Endothelial cell of umbilical vein (primary cell): ENCODE measurements around the gene IP6K3. TPM values are rescaled to one million over a fixed set of nuclear protein-coding genes. Genes with fewer than 3 reads are reported as not detected.

ENCODE experiments used
- BruUV-seq: library from RNA; stranded (reverse); fragments of 400-500 nt; replicated peaks from 2 replicates; lab custom pipeline; 2021; lab: Mats Ljungman, UMichigan
- CTCF ChIA-PET: fragments of 300-600, 350-600 bp; sonication (Branson Sonifier 250); formaldehyde crosslinking; loops from one replicate; lab custom pipeline; 2021; ENCODE audit warnings: antibody characterized with exemption, inconsistent platforms; lab: Charles Lee
- POLR2A ChIA-PET: fragments of 300-600, 350-600 bp; sonication (Branson Sonifier 250); formaldehyde crosslinking; loops from one replicate; lab custom pipeline; 2021; ENCODE audit warnings: antibody characterized with exemption, inconsistent platforms; lab: Charles Lee
- DNase-seq: peaks from one replicate; pipeline ENCODE4 v3.0.0-alpha.2; 2011; ENCODE audit warnings: low read depth, low spot score
- FAIRE-seq: peaks from 2 replicates; lab custom pipeline; 2011; peaks lifted over from hg19 to GRCh38; lab: Jason Lieb, UNC
- H2AFZ ChIP-seq: 2 replicates; pipeline ENCODE4 v1.6.0; 2012; ENCODE audit warnings: low read depth, low read length, control low read depth, inconsistent platforms
- H3K27ac ChIP-seq: 2 replicates; pipeline ENCODE4 v1.5.1; 2011; ENCODE audit warnings: low read depth, mild to moderate bottlenecking, control low read depth, low read length, moderate library complexity; ENCODE audit not compliant: insufficient read depth
- H3K27me3 ChIP-seq, 2 experiments: 2 replicates each; pipeline versions ENCODE4 v1.6.0 to v1.6.1; 2011; ENCODE audit warnings: low read length in 2 of 2, mixed read lengths in 1 of 2; ENCODE audit not compliant: control insufficient read depth in 2 of 2, insufficient read depth in 2 of 2
- H3K36me3 ChIP-seq, 2 experiments: 2 replicates in 1 of 2; 3 replicates in 1 of 2; pipeline ENCODE4 v1.5.1; 2011; ENCODE audit warnings: low read length in 2 of 2, mild to moderate bottlenecking in 1 of 2, moderate library complexity in 1 of 2; ENCODE audit not compliant: control insufficient read depth in 2 of 2, insufficient read depth in 2 of 2; ENCODE audit errors: extremely low read depth in 1 of 2
- H3K4me1 ChIP-seq: 3 replicates; pipeline ENCODE4 v1.5.1; 2011; ENCODE audit warnings: mild to moderate bottlenecking, low read length; ENCODE audit not compliant: control insufficient read depth, insufficient read depth; ENCODE audit errors: extremely low read depth
- H3K4me2 ChIP-seq: 2 replicates; pipeline ENCODE4 v1.6.1; 2011; ENCODE audit warnings: low read length, control low read depth, mixed read lengths; ENCODE audit not compliant: insufficient read depth
- H3K4me3 ChIP-seq, 3 experiments: fragments of 200-600 bp in 1 of 3; sonication (generic), shearing (Covaris generic) in 1 of 3; replicated peaks in 1 of 3; 2 replicates each; pipeline ENCODE4 v1.5.1; 2011 to 2016; ENCODE audit warnings: control low read depth in 3 of 3, low read length in 3 of 3, mild to moderate bottlenecking in 2 of 3, inconsistent platforms in 1 of 3, low read depth in 1 of 3, moderate library complexity in 1 of 3; ENCODE audit not compliant: insufficient read depth in 1 of 3
- H3K79me2 ChIP-seq: 2 replicates; pipeline ENCODE4 v1.6.0; 2012; ENCODE audit warnings: low read length, inconsistent platforms; ENCODE audit not compliant: control insufficient read depth, insufficient read depth
- H3K9ac ChIP-seq: replicated peaks from 2 replicates; pipeline ENCODE3; 2011; ENCODE audit warnings: low read length, control low read depth; ENCODE audit not compliant: insufficient read depth; ENCODE audit errors: extremely low read depth
- H3K9me1 ChIP-seq: replicated peaks from 3 replicates; pipeline ENCODE4 v1.6.0; 2011; ENCODE audit warnings: mild to moderate bottlenecking, low read length; ENCODE audit not compliant: control insufficient read depth, insufficient read depth; ENCODE audit errors: extremely low read depth
- H3K9me3 ChIP-seq: replicated peaks from 2 replicates; pipeline ENCODE4 v1.5.1; 2012; ENCODE audit warnings: low read length, inconsistent platforms; ENCODE audit not compliant: control insufficient read depth, insufficient read depth
- H4K20me1 ChIP-seq: replicated peaks from 2 replicates; pipeline ENCODE3; 2011; ENCODE audit warnings: mild to moderate bottlenecking, low read length; ENCODE audit not compliant: control insufficient read depth, insufficient read depth; ENCODE audit errors: extremely low read depth
- EZH2 ChIP-seq: IDR thresholded peaks from 2 replicates; pipeline ENCODE4 v1.6.1; 2012; ENCODE audit warnings: borderline replicate concordance, low read depth, mild to moderate bottlenecking, moderate library complexity, low read length, inconsistent platforms; ENCODE audit not compliant: severe bottlenecking
- FOS ChIP-seq: IDR thresholded peaks from 2 replicates; pipeline ENCODE4 v1.6.1; 2011; ENCODE audit warnings: mild to moderate bottlenecking, low read length, moderate library complexity, borderline replicate concordance; ENCODE audit not compliant: insufficient read depth
- GATA2 ChIP-seq: IDR thresholded peaks from 2 replicates; pipeline ENCODE4 v1.7.0; 2011; ENCODE audit warnings: low read depth, mild to moderate bottlenecking, moderate library complexity, mixed read lengths, low read length; ENCODE audit not compliant: insufficient read length, insufficient read depth
- JUN ChIP-seq: IDR thresholded peaks from 2 replicates; pipeline ENCODE4 v1.6.1; 2011; ENCODE audit warnings: borderline replicate concordance, low read depth; ENCODE audit not compliant: insufficient read length, insufficient read depth
- MYC ChIP-seq: IDR thresholded peaks from one replicate; pipeline ENCODE4 v1.6.1; 2011; ENCODE audit warnings: mild to moderate bottlenecking, low read depth, low read length
- POLR2A ChIP-seq: IDR thresholded peaks from 2 replicates; pipeline ENCODE4 v1.6.1; 2012; ENCODE audit warnings: low read depth, mild to moderate bottlenecking, control low read depth, low read length
- POLR2AphosphoS5 ChIP-seq: IDR thresholded peaks from 2 replicates; pipeline ENCODE4 v1.6.1; 2012; ENCODE audit warnings: low read depth, mild to moderate bottlenecking, control low read depth, low read length, moderate library complexity; ENCODE audit not compliant: insufficient read depth
- dilution Hi-C: fragments of 300-500 bp; cut with MboI; formaldehyde crosslinking; loops from one replicate; pipeline ENCODE4 v1.15.0; 2019; ENCODE audit warnings: low sequenced_read_pairs; ENCODE audit not compliant: extremely low pct_ligation_motif_present
- intact Hi-C: fragments of 100-400 bp; cut with micrococcal nuclease; formaldehyde crosslinking; loops from one replicate; pipeline ENCODE4 v1.10.0; 2022
- polyA plus RNA-seq, 4 experiments: library from polyadenylated mRNA; depleted of rRNA in 3 of 4; stranded (reverse) in 3 of 4; unstranded in 1 of 4; fragments of >200 nt; gene quantifications; 2 replicates each; pipeline versions ENCODE4 v1.2.1 to v1.2.3, GENCODE V29; 2011 to 2012; ENCODE audit warnings: missing spikeins in 1 of 4
- total RNA-seq: library from RNA; stranded (reverse); gene quantifications from 2 replicates; pipeline ENCODE4 v1.2.3, GENCODE V29; 2021
- TF ChIP-seq, protein P1 (sequence below): IDR thresholded peaks from 2 replicates; pipeline ENCODE4 v1.6.1; 2011; ENCODE audit not compliant: insufficient read depth, insufficient read length
- TF ChIP-seq, protein P2 (sequence below), 2 donors: IDR thresholded peaks; 1 replicate in 1 of 2; 2 replicates in 1 of 2; pipeline ENCODE4 v1.5.1; 2011; ENCODE audit warnings: low read length in 2 of 2, mild to moderate bottlenecking in 2 of 2, moderate library complexity in 2 of 2, control low read depth in 1 of 2, inconsistent platforms in 1 of 2, low read depth in 1 of 2; ENCODE audit not compliant: insufficient read depth in 1 of 2; ENCODE audit errors: extremely low read depth in 1 of 2

IP6K3 gene
- total and polyA plus RNA-seq, 2 donors (not counting 3 experiments of a cell fraction or from before 2014, with no cell fraction given) = not detected

DNA sequence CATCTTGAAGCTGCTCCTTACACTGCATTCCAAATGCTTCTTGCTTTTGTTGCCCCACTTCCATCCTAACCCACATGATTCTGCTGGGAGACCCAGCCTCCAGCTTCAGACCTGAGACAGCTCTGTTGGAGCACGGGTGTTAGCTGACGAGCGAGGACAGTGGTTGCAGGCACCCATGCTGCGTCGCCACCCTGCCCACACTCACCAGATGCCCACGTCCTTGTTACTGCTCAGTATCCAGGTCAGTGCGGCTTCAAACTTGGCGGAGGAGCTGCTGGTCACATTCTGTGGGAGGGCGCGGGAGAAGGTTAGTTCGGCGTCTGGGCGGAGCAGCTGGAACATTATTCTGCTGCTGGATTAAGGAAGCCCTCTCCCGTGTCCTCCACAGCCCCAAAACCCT is 33.2 kb upstream of the IP6K3 start:
- H3K4me1 ChIP-seq = peaks cover 42% of the 10 kb centered on the region
- peaks cover 40 to 69% of the 10 kb centered on the region in 2 experiments for H3K36me3 ChIP-seq
- H3K9ac ChIP-seq = no peak overlapping the region
- no peaks in the 10 kb centered on the region for H3K27me3 ChIP-seq
- no peaks in the 10 kb centered on the region for H3K9me3 ChIP-seq
- no TSS peak for BruUV-seq
- H3K27ac ChIP-seq = peak overlapping the region; percentile 96
- intact Hi-C loops (loop anchor here (2.0 to 5.0 kb wide), 2 partner anchors 61 to 457 kb away; partner anchors contain the start of gene HMGA1), dilution Hi-C loops (no loop called here)
- peak overlapping the region; percentile 9 for H3K4me2 ChIP-seq
- FAIRE-seq = peak; percentile 69
- POLR2A ChIA-PET = interaction anchor here (3.5 kb wide), 1 partner anchor 8 kb away, joined by 25 read pairs; no protein-coding TSS in a partner anchor
- TF ChIP-seq EZH2 (no peak), GATA2 (no peak), FOS (no peak), MYC (no peak), POLR2A (no peak), POLR2AphosphoS5 (no peak)
- TF ChIP-seq, protein P1, sequence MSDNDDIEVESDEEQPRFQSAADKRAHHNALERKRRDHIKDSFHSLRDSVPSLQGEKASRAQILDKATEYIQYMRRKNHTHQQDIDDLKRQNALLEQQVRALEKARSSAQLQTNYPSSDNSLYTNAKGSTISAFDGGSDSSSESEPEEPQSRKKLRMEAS = no peak
- H4K20me1 ChIP-seq = no peaks in the 10 kb centered on the region
- CTCF ChIA-PET = interaction anchor here (1.1 to 3.3 kb wide), 4 partner anchors 8 to 248 kb away, joined by 5 to 15 read pairs (median 8); partner anchors contain the start of gene LEMD2
- no peak for DNase-seq
- no peak overlapping the region for H3K4me3 ChIP-seq
- peaks cover 21% of the 10 kb centered on the region for H3K79me2 ChIP-seq
- no peaks in the 10 kb centered on the region for H3K9me1 ChIP-seq
- no peak overlapping the region for H2AFZ ChIP-seq

DNA sequence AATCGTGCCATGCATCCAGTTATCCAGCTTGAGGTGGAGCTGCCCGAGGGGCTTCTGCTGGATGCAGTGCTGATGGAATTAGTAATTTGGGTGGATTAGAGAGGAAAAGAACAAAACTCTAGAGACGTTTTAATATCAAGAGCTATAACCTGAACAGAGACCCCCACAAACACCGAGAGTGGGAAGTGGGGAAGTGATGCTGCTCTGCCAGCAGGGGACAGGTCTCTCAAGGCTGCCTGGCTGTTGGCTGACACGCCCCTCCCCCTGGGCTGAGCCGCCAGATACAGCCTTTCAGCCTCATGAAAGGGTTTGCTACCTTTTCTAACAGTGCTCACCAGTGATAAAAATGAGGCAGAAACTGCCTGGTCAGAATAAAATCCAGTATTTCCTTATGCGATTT is 32.6 kb upstream of the IP6K3 start:
- Histone ChIP-seq H3K79me2 (peaks cover 16% of the 10 kb centered on the region), H4K20me1 (no peaks in the 10 kb centered on the region), H3K36me3 (peaks cover 44 to 68% of the 10 kb centered on the region in 2 experiments), H3K9me1 (no peaks in the 10 kb centered on the region), H2AFZ (no peak overlapping the region), H3K27ac (peak overlapping the region; percentile 96), H3K9ac (no peak overlapping the region), H3K4me2 (no peak overlapping the region), H3K4me1 (peaks cover 37% of the 10 kb centered on the region), H3K27me3 (no peaks in the 10 kb centered on the region), H3K4me3 (no peak overlapping the region), H3K9me3 (no peaks in the 10 kb centered on the region)
- ChIA-PET POLR2A (interaction anchor here (2.2 kb wide), 1 partner anchor 8 kb away, joined by 8 read pairs; no protein-coding TSS in a partner anchor), CTCF (interaction anchor here (1.1 to 3.3 kb wide), 4 partner anchors 8 to 248 kb away, joined by 5 to 15 read pairs (median 8); partner anchors contain the start of gene LEMD2)
- TF ChIP-seq, protein P2, sequence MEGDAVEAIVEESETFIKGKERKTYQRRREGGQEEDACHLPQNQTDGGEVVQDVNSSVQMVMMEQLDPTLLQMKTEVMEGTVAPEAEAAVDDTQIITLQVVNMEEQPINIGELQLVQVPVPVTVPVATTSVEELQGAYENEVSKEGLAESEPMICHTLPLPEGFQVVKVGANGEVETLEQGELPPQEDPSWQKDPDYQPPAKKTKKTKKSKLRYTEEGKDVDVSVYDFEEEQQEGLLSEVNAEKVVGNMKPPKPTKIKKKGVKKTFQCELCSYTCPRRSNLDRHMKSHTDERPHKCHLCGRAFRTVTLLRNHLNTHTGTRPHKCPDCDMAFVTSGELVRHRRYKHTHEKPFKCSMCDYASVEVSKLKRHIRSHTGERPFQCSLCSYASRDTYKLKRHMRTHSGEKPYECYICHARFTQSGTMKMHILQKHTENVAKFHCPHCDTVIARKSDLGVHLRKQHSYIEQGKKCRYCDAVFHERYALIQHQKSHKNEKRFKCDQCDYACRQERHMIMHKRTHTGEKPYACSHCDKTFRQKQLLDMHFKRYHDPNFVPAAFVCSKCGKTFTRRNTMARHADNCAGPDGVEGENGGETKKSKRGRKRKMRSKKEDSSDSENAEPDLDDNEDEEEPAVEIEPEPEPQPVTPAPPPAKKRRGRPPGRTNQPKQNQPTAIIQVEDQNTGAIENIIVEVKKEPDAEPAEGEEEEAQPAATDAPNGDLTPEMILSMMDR (IDR thresholded peaks at IDR 0.05; ENCODE audit: extremely low read depth in 1 of 2, insufficient read depth in 1 of 2, low read depth in 1 of 2, low read length in 2 of 2) = no peak
- no peak for TF ChIP-seq EZH2
- no peak for TF ChIP-seq GATA2
- TF ChIP-seq POLR2AphosphoS5 = no peak
- TF ChIP-seq POLR2A = no peak
- TF ChIP-seq JUN = no peak
- TF ChIP-seq, protein P1 = no peak
- no peak for TF ChIP-seq FOS
- TF ChIP-seq MYC = no peak
- BruUV-seq = no TSS peak
- intact Hi-C loops (no loop called here), dilution Hi-C loops (no loop called here)
- DNase-seq (no peak), FAIRE-seq (no peak)
